ENCODE data around the gene GTF2F2.

- TF ChIP-seq CTCF (IDR thresholded peaks at IDR 0.05) (no peak), POLR2A (IDR thresholded peaks at IDR 0.05) (no peak), POLR2AphosphoS5 (IDR thresholded peaks at IDR 0.05) (no peak)
These were observed 99.0 kb downstream of the GTF2F2 start for GRCh38 chr13:45219123-45219891.
